A549 (cell line): ENCODE results near the gene C10orf105. TPM values are rescaled to one million over a fixed set of nuclear protein-coding genes. Genes with fewer than 3 reads are reported as not detected.

ENCODE experiments used
- BHLHE40 ChIP-seq: IDR thresholded peaks from 2 replicates; pipeline ENCODE4 v1.6.1; 2012; ENCODE audit warnings: low read depth, low read length, inconsistent platforms
- CBX2 ChIP-seq: fragments of 200-600 bp; sonication (generic); IDR thresholded peaks from 2 replicates; pipeline ENCODE4 v1.6.1; 2016; ENCODE audit warnings: low read depth, mild to moderate bottlenecking, borderline replicate concordance
- CBX8 ChIP-seq: fragments of 200-600 bp; sonication (generic); IDR thresholded peaks from 2 replicates; pipeline ENCODE4 v1.6.1; 2016
- CHD2 ChIP-seq: fragments of 150-350 bp; IDR thresholded peaks from 2 replicates; pipeline ENCODE4 v1.6.1; 2014; ENCODE audit warnings: low read length; ENCODE audit not compliant: partially characterized antibody
- EHF ChIP-seq: fragments of 250-450 bp; sonication (Bioruptor Pico); IDR thresholded peaks from 2 replicates; pipeline ENCODE4 v1.5.0; 2020; ENCODE audit warnings: mild to moderate bottlenecking
- EHMT2 ChIP-seq: fragments of 200-600 bp; sonication (generic); IDR thresholded peaks from 2 replicates; pipeline ENCODE4 v1.6.1; 2016; ENCODE audit warnings: antibody characterized with exemption, low read depth, mild to moderate bottlenecking, moderate library complexity
- EP300 ChIP-seq, 2 experiments: fragments of >200 bp; sonication (Bioruptor Twin); formaldehyde crosslinking; IDR thresholded peaks; 2 replicates in 1 of 2; 3 replicates in 1 of 2; pipeline ENCODE4 v1.6.1; 2016 to 2017
- FOSL2 ChIP-seq, 2 experiments: fragments of 450-650 bp in 1 of 2; fragments of >200 bp in 1 of 2; sonication (Bioruptor Twin) in 1 of 2; formaldehyde crosslinking; IDR thresholded peaks; 2 replicates each; pipeline versions ENCODE4 v1.5.0 to v1.6.1; 2016 to 2020; ENCODE audit warnings: mild to moderate bottlenecking in 1 of 2, moderate library complexity in 1 of 2
- FOXS1 ChIP-seq: fragments of 250-450 bp; sonication (Bioruptor Pico); IDR thresholded peaks from 2 replicates; pipeline ENCODE4 v1.5.0; 2020; ENCODE audit warnings: mild to moderate bottlenecking, moderate library complexity
- HDAC2 ChIP-seq: fragments of 200-600 bp; sonication (generic); IDR thresholded peaks from 2 replicates; pipeline ENCODE4 v1.6.1; 2016
- HEYL ChIP-seq: fragments of 250-450 bp; sonication (Bioruptor Pico); IDR thresholded peaks from 2 replicates; pipeline ENCODE4 v1.8.0; 2021; ENCODE audit warnings: mild to moderate bottlenecking, moderate library complexity
- HOXB13 ChIP-seq: fragments of 250-450 bp; sonication (Bioruptor Pico); IDR thresholded peaks from 2 replicates; pipeline ENCODE4 v1.5.0; 2020; ENCODE audit warnings: low read depth, mild to moderate bottlenecking, moderate library complexity
- HOXB5 ChIP-seq: fragments of 250-450 bp; sonication (Bioruptor Pico); IDR thresholded peaks from 2 replicates; pipeline ENCODE4 v1.5.0; 2020; ENCODE audit warnings: mild to moderate bottlenecking, moderate library complexity
- JUNB ChIP-seq: fragments of >200 bp; sonication (Bioruptor Twin); formaldehyde crosslinking; IDR thresholded peaks from 2 replicates; pipeline ENCODE4 v1.6.1; 2016
- MAFK ChIP-seq: fragments of 450-650 bp; IDR thresholded peaks from 2 replicates; pipeline ENCODE4 v1.6.1; 2014; ENCODE audit not compliant: partially characterized antibody
- MYC ChIP-seq: IDR thresholded peaks from 2 replicates; pipeline ENCODE4 v1.6.1; 2012; ENCODE audit warnings: mild to moderate bottlenecking, inconsistent platforms, low read length, improper control_type of control experiment, borderline replicate concordance
- NPAS2 ChIP-seq: fragments of 250-450 bp; sonication (Bioruptor Pico); IDR thresholded peaks from 2 replicates; pipeline ENCODE4 v1.8.0; 2022; ENCODE audit warnings: mild to moderate bottlenecking, moderate library complexity, borderline replicate concordance
- NR3C1 ChIP-seq: fragments of >200 bp; sonication (Bioruptor Twin); formaldehyde crosslinking; IDR thresholded peaks from 3 replicates; pipeline ENCODE4 v1.6.1; 2017
- POLR2A ChIP-seq: IDR thresholded peaks from 2 replicates; pipeline ENCODE4 v1.6.1; 2012; ENCODE audit warnings: mild to moderate bottlenecking, low read length
- POLR2AphosphoS2 ChIP-seq: conservative IDR thresholded peaks from 2 replicates; pipeline ENCODE4 v1.6.1; 2012; ENCODE audit warnings: low read length, improper control_type of control experiment, inconsistent platforms
- RCOR1 ChIP-seq: fragments of 150-350 bp; IDR thresholded peaks from 2 replicates; pipeline ENCODE4 v1.6.1; 2014; ENCODE audit warnings: antibody characterized with exemption, low read length, low read depth
- RFX5 ChIP-seq: fragments of 450-650 bp; IDR thresholded peaks from 2 replicates; pipeline ENCODE4 v1.7.1; 2014; ENCODE audit warnings: antibody characterized with exemption, mild to moderate bottlenecking, moderate library complexity
- SREBF2 ChIP-seq: fragments of 450-650 bp; IDR thresholded peaks from 2 replicates; pipeline ENCODE4 v1.6.1; 2014; ENCODE audit warnings: mild to moderate bottlenecking, moderate library complexity
- ZC3H11A ChIP-seq: fragments of 450-650 bp; IDR thresholded peaks from 2 replicates; pipeline ENCODE4 v1.6.1; 2014; ENCODE audit warnings: antibody characterized with exemption, mild to moderate bottlenecking
- ZFP36 ChIP-seq: fragments of 450-650 bp; IDR thresholded peaks from 2 replicates; pipeline ENCODE4 v1.6.1; 2014; ENCODE audit warnings: borderline replicate concordance; ENCODE audit not compliant: partially characterized antibody
- ZNF302 ChIP-seq: fragments of 250-450 bp; sonication (Bioruptor Pico); IDR thresholded peaks from 2 replicates; pipeline ENCODE4 v1.9.0; 2021; ENCODE audit warnings: inconsistent platforms, mild to moderate bottlenecking, moderate library complexity
- ZSCAN20 ChIP-seq: fragments of 250-450 bp; sonication (Bioruptor Pico); IDR thresholded peaks from 2 replicates; pipeline ENCODE4 v1.8.0; 2022; ENCODE audit warnings: mild to moderate bottlenecking, moderate library complexity
- polyA plus RNA-seq, 4 experiments: library from polyadenylated mRNA; depleted of rRNA in 3 of 4; stranded (reverse); fragments of >200 nt; fragmentation: RNase III in 1 of 4; extraction: RNeasy Plus Mini Kit Qiagen cat#74134 plus additional on column Dnase treatment in 1 of 4; gene quantifications; 2 replicates in 3 of 4; 3 replicates in 1 of 4; pipeline ENCODE4 v1.2.3, GENCODE V29; 2011 to 2017
- TF ChIP-seq, protein P1 (sequence below): fragments of 250-450 bp; sonication (Bioruptor Pico); IDR thresholded peaks from 2 replicates; pipeline ENCODE4 v1.5.0; 2020; ENCODE audit warnings: low read depth, mild to moderate bottlenecking, moderate library complexity
- TF ChIP-seq, protein P2 (sequence below): IDR thresholded peaks from 2 replicates; pipeline ENCODE4 v1.6.1; 2012
- TF ChIP-seq, protein P3 (sequence below): IDR thresholded peaks from 2 replicates; pipeline ENCODE4 v1.6.1; 2012; ENCODE audit warnings: low read depth, borderline replicate concordance
- TF ChIP-seq, protein P4 (sequence below): fragments of 150-350 bp; IDR thresholded peaks from 2 replicates; pipeline ENCODE4 v1.6.1; 2014; ENCODE audit warnings: low read depth, mild to moderate bottlenecking, low read length
- TF ChIP-seq, protein P5 (sequence below): fragments of 450-650 bp; IDR thresholded peaks from 2 replicates; pipeline ENCODE4 v1.6.1; 2014; ENCODE audit warnings: antibody characterized with exemption
- TF ChIP-seq, protein P6 (sequence below): fragments of 200-600 bp; sonication (generic); IDR thresholded peaks from 2 replicates; pipeline ENCODE4 v1.6.1; 2016; ENCODE audit warnings: antibody characterized with exemption, mild to moderate bottlenecking, moderate library complexity
- TF ChIP-seq, protein P7 (sequence below): fragments of >200 bp; sonication (Bioruptor Twin); formaldehyde crosslinking; IDR thresholded peaks from 2 replicates; pipeline ENCODE4 v1.6.1; 2016
- TF ChIP-seq, protein P8 (sequence below): fragments of >200 bp; sonication (Bioruptor Twin); formaldehyde crosslinking; IDR thresholded peaks from 3 replicates; pipeline ENCODE4 v1.6.1; 2016

The C10orf105 gene
- polyA plus RNA-seq, 2 of the 4 experiments (the other 2 are of a cell fraction): not detected

DNA sequence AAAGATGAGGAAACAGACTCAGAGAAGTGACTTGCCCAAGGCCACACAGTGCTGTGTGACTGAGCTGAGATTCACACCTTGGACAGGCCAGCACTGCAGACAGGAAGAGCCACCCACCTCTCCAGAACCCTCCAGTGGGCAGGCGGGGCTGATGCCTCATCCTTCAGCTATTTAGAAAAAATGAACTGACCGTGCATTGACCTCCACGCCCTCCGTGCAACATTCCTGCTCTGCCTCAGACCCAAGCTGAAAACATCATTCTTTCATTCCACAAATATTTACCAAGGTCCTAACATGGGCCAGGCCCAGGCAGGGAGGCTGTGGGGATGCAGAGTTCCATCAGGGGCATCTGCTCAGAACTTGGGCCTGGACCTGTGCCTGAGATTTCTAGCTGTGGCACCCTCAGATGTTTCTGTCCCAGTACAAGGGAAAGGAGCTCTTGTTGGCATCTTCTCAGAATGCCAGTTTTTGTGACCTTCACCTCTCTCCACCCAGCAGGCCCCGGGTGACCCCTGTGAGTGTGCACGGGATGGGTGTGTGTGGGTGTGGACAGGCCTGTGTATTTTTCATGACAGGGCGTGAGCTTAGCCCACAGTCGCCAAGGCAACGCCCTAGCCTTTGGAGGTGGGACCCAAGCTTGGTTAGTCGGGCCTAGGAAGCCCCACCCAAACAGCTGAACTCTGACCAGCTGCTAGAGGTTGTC lies 47.3 kb upstream of the C10orf105 start (continued):
- TF ChIP-seq NPAS2: no peak
- TF ChIP-seq FOSL2 (IDR thresholded peaks at IDR 0.05): peak; percentile 87
- peak; percentile 93 for TF ChIP-seq FOSL2 (CRISPR knock-in tag; IDR thresholded peaks at IDR 0.05)
- no peak for TF ChIP-seq HEYL (CRISPR knock-in tag)
- TF ChIP-seq HOXB5 (CRISPR knock-in tag): 0 out of 2 replicates have a peak, but pooled peaks have one; percentile 47
- no peak for TF ChIP-seq RFX5
- TF ChIP-seq, protein P1, sequence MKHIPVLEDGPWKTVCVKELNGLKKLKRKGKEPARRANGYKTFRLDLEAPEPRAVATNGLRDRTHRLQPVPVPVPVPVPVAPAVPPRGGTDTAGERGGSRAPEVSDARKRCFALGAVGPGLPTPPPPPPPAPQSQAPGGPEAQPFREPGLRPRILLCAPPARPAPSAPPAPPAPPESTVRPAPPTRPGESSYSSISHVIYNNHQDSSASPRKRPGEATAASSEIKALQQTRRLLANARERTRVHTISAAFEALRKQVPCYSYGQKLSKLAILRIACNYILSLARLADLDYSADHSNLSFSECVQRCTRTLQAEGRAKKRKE (CRISPR knock-in tag): no peak
- TF ChIP-seq POLR2AphosphoS2: no peak
- TF ChIP-seq EP300 (IDR thresholded peaks at IDR 0.05): peak; percentile 75 to 87; a peak in 3 of 5 replicates
- TF ChIP-seq, protein P2, sequence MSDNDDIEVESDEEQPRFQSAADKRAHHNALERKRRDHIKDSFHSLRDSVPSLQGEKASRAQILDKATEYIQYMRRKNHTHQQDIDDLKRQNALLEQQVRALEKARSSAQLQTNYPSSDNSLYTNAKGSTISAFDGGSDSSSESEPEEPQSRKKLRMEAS: peak; percentile 92
- TF ChIP-seq ZC3H11A: no peak
- no peak for TF ChIP-seq CHD2
- TF ChIP-seq, protein P3, sequence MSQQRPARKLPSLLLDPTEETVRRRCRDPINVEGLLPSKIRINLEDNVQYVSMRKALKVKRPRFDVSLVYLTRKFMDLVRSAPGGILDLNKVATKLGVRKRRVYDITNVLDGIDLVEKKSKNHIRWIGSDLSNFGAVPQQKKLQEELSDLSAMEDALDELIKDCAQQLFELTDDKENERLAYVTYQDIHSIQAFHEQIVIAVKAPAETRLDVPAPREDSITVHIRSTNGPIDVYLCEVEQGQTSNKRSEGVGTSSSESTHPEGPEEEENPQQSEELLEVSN: peak; percentile 83
- TF ChIP-seq ZNF302: no peak
- no peak for TF ChIP-seq MAFK
- TF ChIP-seq, protein P4, sequence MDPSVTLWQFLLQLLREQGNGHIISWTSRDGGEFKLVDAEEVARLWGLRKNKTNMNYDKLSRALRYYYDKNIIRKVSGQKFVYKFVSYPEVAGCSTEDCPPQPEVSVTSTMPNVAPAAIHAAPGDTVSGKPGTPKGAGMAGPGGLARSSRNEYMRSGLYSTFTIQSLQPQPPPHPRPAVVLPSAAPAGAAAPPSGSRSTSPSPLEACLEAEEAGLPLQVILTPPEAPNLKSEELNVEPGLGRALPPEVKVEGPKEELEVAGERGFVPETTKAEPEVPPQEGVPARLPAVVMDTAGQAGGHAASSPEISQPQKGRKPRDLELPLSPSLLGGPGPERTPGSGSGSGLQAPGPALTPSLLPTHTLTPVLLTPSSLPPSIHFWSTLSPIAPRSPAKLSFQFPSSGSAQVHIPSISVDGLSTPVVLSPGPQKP: no peak
- TF ChIP-seq SREBF2: no peak
- peak; percentile 83 for TF ChIP-seq BHLHE40
- TF ChIP-seq, protein P5, sequence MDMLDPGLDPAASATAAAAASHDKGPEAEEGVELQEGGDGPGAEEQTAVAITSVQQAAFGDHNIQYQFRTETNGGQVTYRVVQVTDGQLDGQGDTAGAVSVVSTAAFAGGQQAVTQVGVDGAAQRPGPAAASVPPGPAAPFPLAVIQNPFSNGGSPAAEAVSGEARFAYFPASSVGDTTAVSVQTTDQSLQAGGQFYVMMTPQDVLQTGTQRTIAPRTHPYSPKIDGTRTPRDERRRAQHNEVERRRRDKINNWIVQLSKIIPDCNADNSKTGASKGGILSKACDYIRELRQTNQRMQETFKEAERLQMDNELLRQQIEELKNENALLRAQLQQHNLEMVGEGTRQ: no peak
- TF ChIP-seq JUNB: peak; percentile 86
- peak; percentile 90 for TF ChIP-seq ZFP36
- no peak for TF ChIP-seq EHF (CRISPR knock-in tag)
- TF ChIP-seq ZSCAN20 (CRISPR knock-in tag): no peak
- TF ChIP-seq POLR2A: no peak
- TF ChIP-seq CBX8: no peak
- TF ChIP-seq, protein P6, sequence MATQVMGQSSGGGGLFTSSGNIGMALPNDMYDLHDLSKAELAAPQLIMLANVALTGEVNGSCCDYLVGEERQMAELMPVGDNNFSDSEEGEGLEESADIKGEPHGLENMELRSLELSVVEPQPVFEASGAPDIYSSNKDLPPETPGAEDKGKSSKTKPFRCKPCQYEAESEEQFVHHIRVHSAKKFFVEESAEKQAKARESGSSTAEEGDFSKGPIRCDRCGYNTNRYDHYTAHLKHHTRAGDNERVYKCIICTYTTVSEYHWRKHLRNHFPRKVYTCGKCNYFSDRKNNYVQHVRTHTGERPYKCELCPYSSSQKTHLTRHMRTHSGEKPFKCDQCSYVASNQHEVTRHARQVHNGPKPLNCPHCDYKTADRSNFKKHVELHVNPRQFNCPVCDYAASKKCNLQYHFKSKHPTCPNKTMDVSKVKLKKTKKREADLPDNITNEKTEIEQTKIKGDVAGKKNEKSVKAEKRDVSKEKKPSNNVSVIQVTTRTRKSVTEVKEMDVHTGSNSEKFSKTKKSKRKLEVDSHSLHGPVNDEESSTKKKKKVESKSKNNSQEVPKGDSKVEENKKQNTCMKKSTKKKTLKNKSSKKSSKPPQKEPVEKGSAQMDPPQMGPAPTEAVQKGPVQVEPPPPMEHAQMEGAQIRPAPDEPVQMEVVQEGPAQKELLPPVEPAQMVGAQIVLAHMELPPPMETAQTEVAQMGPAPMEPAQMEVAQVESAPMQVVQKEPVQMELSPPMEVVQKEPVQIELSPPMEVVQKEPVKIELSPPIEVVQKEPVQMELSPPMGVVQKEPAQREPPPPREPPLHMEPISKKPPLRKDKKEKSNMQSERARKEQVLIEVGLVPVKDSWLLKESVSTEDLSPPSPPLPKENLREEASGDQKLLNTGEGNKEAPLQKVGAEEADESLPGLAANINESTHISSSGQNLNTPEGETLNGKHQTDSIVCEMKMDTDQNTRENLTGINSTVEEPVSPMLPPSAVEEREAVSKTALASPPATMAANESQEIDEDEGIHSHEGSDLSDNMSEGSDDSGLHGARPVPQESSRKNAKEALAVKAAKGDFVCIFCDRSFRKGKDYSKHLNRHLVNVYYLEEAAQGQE: peak; percentile 85
- TF ChIP-seq NR3C1: no peak
- no peak for TF ChIP-seq FOXS1 (CRISPR knock-in tag)
- TF ChIP-seq HOXB13 (CRISPR knock-in tag): peak; percentile 68; the same call in 1 of the 2 replicates
- no peak for TF ChIP-seq EHMT2
- TF ChIP-seq, protein P7, sequence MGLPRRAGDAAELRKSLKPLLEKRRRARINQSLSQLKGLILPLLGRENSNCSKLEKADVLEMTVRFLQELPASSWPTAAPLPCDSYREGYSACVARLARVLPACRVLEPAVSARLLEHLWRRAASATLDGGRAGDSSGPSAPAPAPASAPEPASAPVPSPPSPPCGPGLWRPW: no peak
- TF ChIP-seq, protein P8, sequence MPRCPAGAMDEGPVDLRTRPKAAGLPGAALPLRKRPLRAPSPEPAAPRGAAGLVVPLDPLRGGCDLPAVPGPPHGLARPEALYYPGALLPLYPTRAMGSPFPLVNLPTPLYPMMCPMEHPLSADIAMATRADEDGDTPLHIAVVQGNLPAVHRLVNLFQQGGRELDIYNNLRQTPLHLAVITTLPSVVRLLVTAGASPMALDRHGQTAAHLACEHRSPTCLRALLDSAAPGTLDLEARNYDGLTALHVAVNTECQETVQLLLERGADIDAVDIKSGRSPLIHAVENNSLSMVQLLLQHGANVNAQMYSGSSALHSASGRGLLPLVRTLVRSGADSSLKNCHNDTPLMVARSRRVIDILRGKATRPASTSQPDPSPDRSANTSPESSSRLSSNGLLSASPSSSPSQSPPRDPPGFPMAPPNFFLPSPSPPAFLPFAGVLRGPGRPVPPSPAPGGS: no peak
- no peak for TF ChIP-seq MYC
- peak; percentile 81 for TF ChIP-seq RCOR1
- no peak; the same call in none of the 2 replicates for TF ChIP-seq HDAC2
- TF ChIP-seq CBX2: no peak
